GM12874 (cell line): ENCODE measurements around the gene NOD1.

Experiments
- CTCF ChIP-seq: IDR thresholded peaks from 2 replicates; pipeline ENCODE4 v1.5.1; 2011; ENCODE audit warnings: low read depth, mild to moderate bottlenecking, control low read depth, low read length, moderate library complexity; ENCODE audit not compliant: insufficient read depth

NOD1 gene

GRCh38 chr7:30378275-30378674 lies 100.3 kb downstream of the NOD1 start:
- no peak for TF ChIP-seq CTCF
